B cell (primary cell): ENCODE results near the gene CHADL. TPM values are rescaled to one million over a fixed set of nuclear protein-coding genes. Genes with fewer than 3 reads are reported as not detected.

Source experiments
- ATAC-seq: fragments of 200-7000 bp; cut with Tn5 transposase; one replicate; pipeline ENCODE4 v1.10.0; 2021; ENCODE audit warnings: low read depth, mild to moderate bottlenecking, moderate number of reproducible peaks, moderate library complexity
- CTCF ChIA-PET: fragments of 350-600 bp; sonication (Branson Sonifier 250); formaldehyde crosslinking; loops from one replicate; lab custom pipeline; 2021; ENCODE audit warnings: antibody characterized with exemption, inconsistent platforms; lab: Charles Lee
- POLR2A ChIA-PET: fragments of 350-600 bp; sonication (Branson Sonifier 250); formaldehyde crosslinking; loops from one replicate; lab custom pipeline; 2021; ENCODE audit warnings: antibody characterized with exemption; lab: Charles Lee
- DNase-seq: peaks from one replicate; pipeline ENCODE4 v3.0.0; 2013
- H2AFZ ChIP-seq: 2 replicates; pipeline ENCODE4 v1.6.1; 2012; ENCODE audit warnings: mild to moderate bottlenecking, low read depth, low read length; ENCODE audit not compliant: insufficient read depth, poor library complexity, severe bottlenecking
- H3K27ac ChIP-seq, 2 donors: 1 replicate in 1 of 2; 2 replicates in 1 of 2; pipeline ENCODE4 v1.5.1; 2012 to 2013; ENCODE audit warnings: low read length in 2 of 2, mild to moderate bottlenecking in 2 of 2, moderate library complexity in 1 of 2
- H3K27me3 ChIP-seq, 4 experiments: fragments of 200-600 bp in 1 of 4; sonication (generic) in 1 of 4; replicated peaks in 1 of 4; 1 replicate in 2 of 4; 2 replicates in 2 of 4; pipeline versions ENCODE4 v1.6.1 to v1.7.0; 2013 to 2016; ENCODE audit warnings: low read length in 3 of 4, mild to moderate bottlenecking in 2 of 4, mixed read lengths in 1 of 4, moderate library complexity in 1 of 4; ENCODE audit not compliant: insufficient read depth in 4 of 4, control insufficient read depth in 3 of 4; ENCODE audit errors: control extremely low read depth in 1 of 4
- H3K36me3 ChIP-seq, 2 experiments: replicated peaks in 1 of 2; 1 replicate in 1 of 2; 2 replicates in 1 of 2; pipeline versions ENCODE4 v1.6.1 to v1.7.1; 2013; ENCODE audit warnings: low read length in 1 of 2; ENCODE audit not compliant: insufficient read depth in 2 of 2, control insufficient read depth in 1 of 2; ENCODE audit errors: control extremely low read depth in 1 of 2, extremely low read depth in 1 of 2
- H3K4me1 ChIP-seq, 2 donors: fragments of 200-600 bp in 1 of 2; sonication (generic) in 1 of 2; 1 replicate in 1 of 2; 2 replicates in 1 of 2; pipeline versions ENCODE4 v1.5.1 to v1.6.1; 2013 to 2017; ENCODE audit warnings: low read length in 2 of 2; ENCODE audit not compliant: control insufficient read depth in 2 of 2, insufficient read depth in 2 of 2
- H3K4me2 ChIP-seq: replicated peaks from 2 replicates; pipeline ENCODE3; 2012; ENCODE audit warnings: mild to moderate bottlenecking, low read depth, low read length; ENCODE audit not compliant: poor library complexity, severe bottlenecking
- H3K4me3 ChIP-seq, 5 experiments: fragments of 200-600 bp in 1 of 5; sonication (generic) in 1 of 5; 1 replicate in 3 of 5; 2 replicates in 2 of 5; pipeline versions ENCODE4 v1.5.1 to v1.7.0; 2011 to 2016; ENCODE audit warnings: low read length in 4 of 5, mild to moderate bottlenecking in 4 of 5, low read depth in 2 of 5, control low read depth in 1 of 5, moderate library complexity in 1 of 5; ENCODE audit not compliant: insufficient read depth in 1 of 5; ENCODE audit errors: control extremely low read depth in 1 of 5, extremely low read depth in 1 of 5
- H3K79me2 ChIP-seq: fragments of 200-600 bp; sonication (generic); one replicate; pipeline ENCODE4 v1.6.0; 2016; ENCODE audit warnings: low read length; ENCODE audit not compliant: control insufficient read depth, insufficient read depth
- H3K9ac ChIP-seq: fragments of 200-600 bp; sonication (generic); 2 replicates; pipeline ENCODE4 v1.6.1; 2017; ENCODE audit warnings: mild to moderate bottlenecking, low read length, moderate library complexity
- H3K9me3 ChIP-seq, 3 donors: one replicate each; pipeline versions ENCODE4 v1.6.1 to v1.7.1; 2013; ENCODE audit warnings: low read length in 2 of 3; ENCODE audit not compliant: control insufficient read depth in 2 of 3, insufficient read depth in 1 of 3; ENCODE audit errors: control extremely low read depth in 1 of 3
- H4K20me1 ChIP-seq: 2 replicates; pipeline ENCODE4 v1.6.0; 2012; ENCODE audit warnings: mild to moderate bottlenecking, low read length; ENCODE audit not compliant: insufficient read depth, control insufficient read depth, poor library complexity, severe bottlenecking
- H3K27ac Mint-ChIP-seq: one replicate; pipeline ENCODE4 v1.8.0; 2021; ENCODE audit warnings: mixed read lengths
- H3K27me3 Mint-ChIP-seq: one replicate; pipeline ENCODE4 v1.8.0; 2021; ENCODE audit warnings: mixed read lengths
- H3K4me1 Mint-ChIP-seq: one replicate; pipeline ENCODE4 v1.8.0; 2021; ENCODE audit warnings: mixed read lengths
- H3K4me3 Mint-ChIP-seq: one replicate; pipeline ENCODE4 v1.8.0; 2021; ENCODE audit warnings: mixed read lengths
- H3K9me3 Mint-ChIP-seq: one replicate; pipeline ENCODE4 v1.8.0; 2022; ENCODE audit warnings: mixed read lengths; ENCODE audit not compliant: insufficient read depth
- CTCF ChIP-seq: fragments of 200-600 bp; IDR thresholded peaks from one replicate; pipeline ENCODE4 v1.8.0; 2022; ENCODE audit warnings: antibody characterized with exemption, mild to moderate bottlenecking
- EZH2 ChIP-seq: IDR thresholded peaks from 2 replicates; pipeline ENCODE4 v1.6.1; 2012; ENCODE audit warnings: borderline replicate concordance, low read depth, mild to moderate bottlenecking, moderate library complexity, low read length; ENCODE audit not compliant: insufficient read depth, poor library complexity, severe bottlenecking
- WGBS: methylation state at CpG from one replicate; pipeline ENCODE4 v1.1.5; 2013; ENCODE audit warnings: missing lambda C conversion rate; ENCODE audit not compliant: insufficient coverage; 5-methylcytosine and 5-hydroxymethylcytosine counted together
- intact Hi-C: fragments of 100-400 bp; cut with micrococcal nuclease; formaldehyde crosslinking; loops from one replicate; pipeline ENCODE4 v1.10.0; 2022
- polyA plus RNA-seq: library from polyadenylated mRNA; depleted of rRNA; stranded (reverse); fragments of >200 nt; gene quantifications from 2 replicates; pipeline ENCODE4 v1.2.3, GENCODE V29; 2012
- total RNA-seq, 2 donors: library from RNA; stranded (reverse); fragments of 120-200 nt in 1 of 2; gene quantifications; 1 replicate in 1 of 2; 2 replicates in 1 of 2; pipeline versions ENCODE4 v1.2.3 to v1.2.4, GENCODE V29; 2013 to 2022

The CHADL gene
- total and polyA plus RNA-seq, 2 donors (not counting 1 experiment from before 2014, with no cell fraction given): 0.07 to 0.59 TPM

GRCh38 chr22:41206719-41207118, 34.0 kb downstream of the CHADL start:
- WGBS: 80% methylated on average over 1 of the region's 9 CpGs
- TF ChIP-seq EZH2 (no peak), CTCF (no peak)
- no peak overlapping the region for H3K4me3 ChIP-seq
- H3K79me2 ChIP-seq: peaks cover 30% of the 10 kb centered on the region
- H3K9me3 ChIP-seq: no peaks in the 10 kb centered on the region
- peaks cover 28% of the 10 kb centered on the region for H3K4me1 Mint-ChIP-seq
- POLR2A ChIA-PET: interaction anchor here (0.7 kb wide), 1 partner anchor 383 kb away, joined by 3 read pairs; the partner anchor contains the start of gene PMM1
- no peak for ATAC-seq
- no peak for DNase-seq
- H3K27me3 ChIP-seq: peaks cover 0 to 8% (median 0%) of the 10 kb centered on the region in 4 experiments
- no peak overlapping the region for H3K27ac ChIP-seq
- H3K27ac Mint-ChIP-seq: peak overlapping the region; percentile 56
- H3K4me3 Mint-ChIP-seq: peak overlapping the region; percentile 72
- CTCF ChIA-PET: interaction anchor here (0.6 to 1.0 kb wide), 3 partner anchors 13 to 544 kb away, joined by 3 read pairs; no protein-coding TSS in a partner anchor
- intact Hi-C loops: loop anchor here (5.0 kb wide), 1 partner anchor 176 kb away; the partner anchor contains the start of gene TEF
- H3K27me3 Mint-ChIP-seq: peaks cover 6% of the 10 kb centered on the region
- no peak overlapping the region for H3K9ac ChIP-seq
- H3K36me3 ChIP-seq: peaks cover 0 to 15% of the 10 kb centered on the region in 2 experiments
- no peaks in the 10 kb centered on the region for H4K20me1 ChIP-seq
- no peaks in the 10 kb centered on the region for H3K9me3 Mint-ChIP-seq
- no peak overlapping the region for H3K4me2 ChIP-seq
- H3K4me1 ChIP-seq: peaks cover 9 to 14% of the 10 kb centered on the region in 2 donors
- H2AFZ ChIP-seq: no peak overlapping the region
